HG03439 (cell line): Measurements from ENCODE around the gene PJA2.
A peak's percentile ranks its signal among the peaks of the same experiment; 100 is the strongest.
"Not testable (repeated sequence)": the region's sequence is repeated elsewhere in the genome, so short reads cannot be mapped to it uniquely, and the experiment has no call there.

Experiments
- ATAC-seq: cut with Tn5 transposase; IDR thresholded peaks from one replicate; pipeline ENCODE4 v1.9.1; 2021; ENCODE audit warnings: mild to moderate bottlenecking, moderate library complexity; ENCODE audit not compliant: unreplicated experiment

The PJA2 gene

GRCh38 chr5:109409844-109410388 lies at the start of gene PJA2:
Gene PJA2, minus strand, starts transcription at chr5:109409974. Its CDS starts 26,541 bp downstream, at chr5:109383433.
- ATAC-seq, result peak; percentile 86

- peak; percentile 100 for ATAC-seq
These were observed 45.9 kb upstream of the PJA2 start for GRCh38 chr5:109455598-109456096.

GRCh38 chr5:109454731-109455505 lies 45.1 kb upstream of the PJA2 start:
- ATAC-seq, result no peak

- no peak for ATAC-seq
These were observed 43.5 kb upstream of the PJA2 start for GRCh38 chr5:109453251-109453650.

GRCh38 chr5:109452661-109453060 lies 42.9 kb upstream of the PJA2 start:
- no peak for ATAC-seq

GRCh38 chr5:109451146-109451545 lies 41.4 kb upstream of the PJA2 start:
- no peak for ATAC-seq

GRCh38 chr5:109450129-109450877 lies 40.5 kb upstream of the PJA2 start:
- ATAC-seq, result no peak

GRCh38 chr5:109448838-109449237 lies 39.1 kb upstream of the PJA2 start:
- ATAC-seq, result no peak

GRCh38 chr5:109439590-109439989 lies 29.8 kb upstream of the PJA2 start:
- ATAC-seq, result no peak

GRCh38 chr5:109426075-109426474 lies 16.3 kb upstream of the PJA2 start:
- ATAC-seq, result no peak

GRCh38 chr5:109425521-109425920 lies 15.7 kb upstream of the PJA2 start:
- ATAC-seq, result not testable (repeated sequence)

- ATAC-seq, result no peak
These were observed 12.2 kb upstream of the PJA2 start for GRCh38 chr5:109421956-109422355.

- ATAC-seq, result no peak
These were observed 9.1 kb upstream of the PJA2 start for GRCh38 chr5:109418712-109419352.

- ATAC-seq, result no peak
These were observed 7.1 kb upstream of the PJA2 start for GRCh38 chr5:109416882-109417281.

GRCh38 chr5:109413921-109414461 lies 4.2 kb upstream of the PJA2 start:
- ATAC-seq, result not testable (repeated sequence)

- no peak for ATAC-seq
These were observed 3.7 kb upstream of the PJA2 start for GRCh38 chr5:109413458-109413857.

- no peak for ATAC-seq
These were observed 3.2 kb upstream of the PJA2 start for GRCh38 chr5:109412981-109413402.

GRCh38 chr5:109411627-109412026 lies 1.9 kb upstream of the PJA2 start:
- no peak for ATAC-seq

- ATAC-seq, result no peak
These were observed 1.4 kb upstream of the PJA2 start for GRCh38 chr5:109411149-109411514.

GRCh38 chr5:109410389-109411148 lies 795 bp upstream of the PJA2 start:
- peak; percentile 24 for ATAC-seq
